HG03175 (cell line): ENCODE data around the gene CRTC3.
"Not testable (repeated sequence)": the region's sequence is repeated elsewhere in the genome, so short reads cannot be mapped to it uniquely, and the experiment has no call there.

Source experiments
- ATAC-seq: cut with Tn5 transposase; IDR thresholded peaks from one replicate; pipeline ENCODE4 v1.9.1; 2021; ENCODE audit warnings: mild to moderate bottlenecking, moderate library complexity; ENCODE audit not compliant: unreplicated experiment

CRTC3 gene

DNA sequence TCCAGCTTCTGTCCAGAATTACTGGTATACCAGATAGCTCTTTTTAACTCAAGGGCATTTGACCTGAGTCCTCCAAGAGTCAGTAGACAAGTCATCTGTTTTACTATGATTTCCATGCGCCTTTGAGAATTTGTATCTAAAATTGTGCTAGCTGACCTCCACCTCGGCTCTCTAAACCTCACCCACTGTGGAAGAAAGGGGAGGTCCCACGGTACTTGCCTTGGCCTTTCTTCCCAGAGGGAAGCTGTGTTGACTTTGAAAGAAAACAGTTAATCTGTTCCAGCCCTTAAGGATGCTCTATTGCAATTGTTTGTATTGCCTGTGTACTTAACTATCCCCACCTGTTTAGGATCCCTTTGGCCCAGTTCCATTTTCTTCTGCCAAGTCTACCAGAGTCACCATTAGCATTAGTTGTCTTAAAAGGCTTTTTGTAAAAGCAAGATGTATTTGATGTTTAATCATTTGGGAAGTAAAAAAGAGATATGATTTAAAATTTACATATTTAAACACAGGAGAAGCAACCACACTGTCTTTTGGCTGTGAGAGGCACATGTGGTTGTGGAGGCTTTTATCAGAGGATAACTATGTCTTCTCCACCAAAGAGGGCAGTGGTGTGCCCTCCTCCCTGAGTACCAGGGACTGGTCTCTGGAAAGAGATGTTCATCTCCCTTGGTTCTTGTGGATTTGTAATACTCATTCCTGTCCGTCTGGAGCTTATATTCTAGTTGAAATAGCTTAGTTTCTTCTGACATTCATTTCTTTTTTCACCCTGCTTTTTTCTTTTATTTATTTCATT, 88.8 kb downstream of the CRTC3 start:
- no peak for ATAC-seq

- no peak for ATAC-seq
Observed at GRCh38 chr15:90619468-90619867, 89.7 kb downstream of the CRTC3 start.

DNA sequence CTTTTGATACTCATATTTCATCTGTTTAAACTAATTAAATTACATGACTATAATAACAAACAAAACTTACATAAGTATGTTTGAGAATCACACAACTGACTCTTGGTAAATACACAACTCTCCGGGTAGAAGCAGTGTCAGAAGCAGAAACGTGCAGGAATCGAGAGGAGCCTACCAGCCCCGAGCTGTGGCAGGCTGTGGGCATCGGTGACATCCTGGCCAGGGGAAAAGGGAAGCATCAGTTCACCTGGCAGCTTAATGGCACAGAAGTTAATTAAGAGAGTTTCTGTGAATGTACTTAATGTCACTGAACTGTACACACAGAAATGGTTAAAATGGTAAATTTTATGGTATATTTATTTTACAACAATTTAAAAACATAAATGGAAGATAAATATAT, 90.2 kb downstream of the CRTC3 start:
- ATAC-seq: no peak

- ATAC-seq: peak; percentile 52
Observed at GRCh38 chr15:90620379-90621067, 90.8 kb downstream of the CRTC3 start.

DNA sequence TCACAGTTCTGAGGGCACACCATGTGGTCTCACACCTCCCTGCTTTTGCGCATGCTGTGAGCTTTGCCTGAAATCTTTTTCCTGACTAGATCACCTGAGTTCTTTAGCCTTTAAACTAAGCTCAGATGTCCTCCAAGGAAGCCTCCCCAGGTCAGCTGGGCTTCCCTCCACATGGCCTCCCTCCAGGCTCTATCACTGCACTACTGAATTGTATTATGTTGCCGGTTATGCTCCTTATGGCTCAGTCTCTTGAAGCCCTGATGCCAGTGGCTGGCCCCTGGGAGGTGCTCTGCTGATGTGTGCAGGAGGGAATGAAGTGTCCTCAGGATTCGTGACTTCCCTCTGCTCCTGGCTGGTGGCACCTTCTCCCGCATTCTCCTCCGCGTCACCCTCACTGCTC, 94.1 kb downstream of the CRTC3 start:
- ATAC-seq: no peak

DNA sequence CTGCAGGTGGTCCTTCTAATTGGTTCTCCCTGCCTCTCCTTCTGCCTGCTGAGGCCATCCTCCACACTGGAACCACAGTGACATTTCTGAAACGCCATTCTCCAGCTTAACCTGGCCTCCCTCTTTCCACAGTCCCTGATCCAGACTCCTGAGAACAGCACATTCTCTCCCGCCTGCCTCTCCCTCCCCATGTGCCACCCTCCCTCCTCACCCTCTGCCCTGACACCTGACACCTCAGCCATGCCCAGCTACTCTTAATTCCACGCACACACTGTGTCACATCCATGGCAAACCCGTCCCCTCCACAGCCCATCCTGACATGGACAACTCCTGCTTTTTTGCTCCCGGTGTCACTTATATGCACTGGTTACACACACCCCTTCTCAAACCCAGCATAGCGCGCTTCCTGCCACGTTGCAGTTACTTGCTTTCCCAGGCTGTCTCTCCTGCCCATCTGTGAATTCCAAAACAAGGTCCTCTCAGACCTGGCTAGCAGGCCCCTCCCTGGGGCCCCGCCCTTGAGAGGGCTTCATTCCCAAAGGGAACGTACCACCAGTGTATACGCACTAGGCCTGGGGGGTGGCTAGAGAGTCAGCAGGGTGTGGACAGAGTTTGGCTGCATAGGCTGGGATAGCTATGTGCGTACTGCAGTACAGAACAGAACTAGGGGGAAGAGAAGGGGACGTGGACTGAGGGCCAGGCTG, 94.7 kb downstream of the CRTC3 start:
- no peak for ATAC-seq

DNA sequence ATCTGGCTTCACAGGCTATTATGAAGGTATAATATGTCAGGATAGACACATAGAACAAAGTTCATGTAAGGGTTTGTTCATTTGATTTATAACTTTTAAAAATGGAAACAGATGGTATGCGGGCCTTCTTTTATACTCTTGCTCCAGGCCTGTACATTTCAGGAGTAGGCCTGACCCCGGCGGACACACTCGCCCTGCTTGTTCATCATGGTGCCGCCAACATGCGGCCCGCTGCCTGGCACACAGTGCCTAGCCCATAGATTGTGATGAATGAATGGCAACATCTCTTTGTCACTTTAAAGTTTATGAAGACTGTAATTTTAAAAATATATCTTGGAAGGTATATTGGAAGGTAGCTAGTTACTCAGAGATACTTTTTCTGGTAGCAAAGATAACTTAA, 95.3 kb downstream of the CRTC3 start:
- no peak for ATAC-seq

GRCh38 chr15:90629217-90629616, 99.5 kb downstream of the CRTC3 start:
- no peak for ATAC-seq

DNA sequence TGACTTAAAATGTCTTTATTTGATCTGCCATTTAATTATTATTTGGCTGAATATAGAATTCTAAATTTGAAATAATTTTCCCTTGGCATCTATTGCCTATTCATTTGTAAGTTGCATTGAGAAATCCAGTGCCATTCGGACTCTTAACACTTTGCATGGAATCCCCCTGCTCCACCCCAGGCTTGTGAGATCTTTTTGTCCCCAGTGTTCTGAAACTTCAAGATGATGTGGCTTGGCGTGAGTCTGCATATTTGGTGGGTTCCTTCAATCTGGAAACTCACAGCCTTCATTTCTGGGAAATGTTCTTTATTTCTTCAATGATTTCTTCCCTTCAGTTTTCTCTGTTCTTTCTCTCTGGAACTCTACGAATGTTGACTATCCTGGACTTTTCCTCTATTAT, 103.6 kb downstream of the CRTC3 start:
- no peak for ATAC-seq

GRCh38 chr15:90636993-90637392, 107.3 kb downstream of the CRTC3 start:
- ATAC-seq: not testable (repeated sequence)

DNA sequence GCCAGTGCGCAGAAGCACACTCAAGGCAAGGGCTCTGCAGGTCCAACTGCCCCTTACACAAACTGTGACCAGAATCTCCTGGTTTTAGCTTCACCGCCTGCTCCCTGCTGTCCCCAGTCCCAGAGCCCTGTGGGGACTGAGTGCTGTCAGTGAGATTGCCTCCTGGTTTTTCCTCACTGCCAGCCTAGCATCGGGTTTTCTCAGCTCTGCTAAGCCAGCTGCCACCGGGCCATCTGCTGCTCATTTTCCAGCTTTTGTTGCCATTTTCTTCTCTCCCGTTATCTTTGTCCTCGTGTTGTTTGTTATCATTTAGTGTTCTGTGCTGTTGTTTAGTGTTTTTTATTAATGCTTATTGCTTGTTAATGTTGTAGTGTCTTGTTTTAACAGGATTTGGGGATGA, 108.0 kb downstream of the CRTC3 start:
- no peak for ATAC-seq

DNA sequence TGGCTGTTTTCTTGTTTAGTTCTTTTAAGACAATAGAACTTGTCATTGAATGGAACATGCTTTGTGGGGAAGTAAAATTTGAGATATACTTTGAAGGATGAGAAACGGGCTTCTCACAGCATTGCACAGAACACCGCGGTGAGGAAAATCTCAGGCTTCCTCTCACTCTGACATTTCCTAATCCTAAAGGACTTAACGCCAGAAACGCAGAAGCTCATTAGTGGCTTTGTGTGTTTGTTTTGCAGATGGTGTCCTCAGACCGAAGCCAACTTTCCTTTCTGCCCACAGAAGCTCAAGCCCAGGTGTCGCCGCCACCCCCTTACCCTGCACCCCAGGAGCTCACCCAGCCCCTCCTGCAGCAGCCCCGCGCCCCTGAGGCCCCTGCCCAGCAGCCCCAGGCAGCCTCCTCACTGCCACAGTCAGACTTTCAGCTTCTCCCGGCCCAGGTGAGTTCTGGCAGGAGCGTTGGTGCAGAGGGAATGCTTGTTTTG, 108.5 kb downstream of the CRTC3 start:
- ATAC-seq: no peak

DNA sequence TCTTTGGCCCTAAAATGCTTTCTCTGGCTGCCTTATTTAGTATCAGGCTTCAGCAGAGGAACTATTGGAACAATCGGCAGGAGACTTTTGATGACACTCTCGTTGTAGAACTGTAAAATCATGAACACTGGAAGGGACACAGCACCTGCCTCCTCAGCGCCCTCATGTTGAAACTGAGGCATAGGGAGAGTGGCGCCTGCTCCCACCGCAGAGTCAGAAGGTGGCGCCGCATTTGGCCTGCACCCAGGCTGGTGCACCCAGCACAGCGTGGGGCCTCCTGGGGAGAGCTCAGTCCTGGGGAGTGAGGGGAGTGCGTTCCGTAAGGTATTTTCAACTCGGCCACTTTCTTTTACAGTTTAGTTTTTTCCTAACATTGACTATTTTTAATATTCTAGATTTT, 109.2 kb downstream of the CRTC3 start:
- ATAC-seq: no peak

- ATAC-seq: no peak
Observed at GRCh38 chr15:90640862-90641261, 111.1 kb downstream of the CRTC3 start.

DNA sequence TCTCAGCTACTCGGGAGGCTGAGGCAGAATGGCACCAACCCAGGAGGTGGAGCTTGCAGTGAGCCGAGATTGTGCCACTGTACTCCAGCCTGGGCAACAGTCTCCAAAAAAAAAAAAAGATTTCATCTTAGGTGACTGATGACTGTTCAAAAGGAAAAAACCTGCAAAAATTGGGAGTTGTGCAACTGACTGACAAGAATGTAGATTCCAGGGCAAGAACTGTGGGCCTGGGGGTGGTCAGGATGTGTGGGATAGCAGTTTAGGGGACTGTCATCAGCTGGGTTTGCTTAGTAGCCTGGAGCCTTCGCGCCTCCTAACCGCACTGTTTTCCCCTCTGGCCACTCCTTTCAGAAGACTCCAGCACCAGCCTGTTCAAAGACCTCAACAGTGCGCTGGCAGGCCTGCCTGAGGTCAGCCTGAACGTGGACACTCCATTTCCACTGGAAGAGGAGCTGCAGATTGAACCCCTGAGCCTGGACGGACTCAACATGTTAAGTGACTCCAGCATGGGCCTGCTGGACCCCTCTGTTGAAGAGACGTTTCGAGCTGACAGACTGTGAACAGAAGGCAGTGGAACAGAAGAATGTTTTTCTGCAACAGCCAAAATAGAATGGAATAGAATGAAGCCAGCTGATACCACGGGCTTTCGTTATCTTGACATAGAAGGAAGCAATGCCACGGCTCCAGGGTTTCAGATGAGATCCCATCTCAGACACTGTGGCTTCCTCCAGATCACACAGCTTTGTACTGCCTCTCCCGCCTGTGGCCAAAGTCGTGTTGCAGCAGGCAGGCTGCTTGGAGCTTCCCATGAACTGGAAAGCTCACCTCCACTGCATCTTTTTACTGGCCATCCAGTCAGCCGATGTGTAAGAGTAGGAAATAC, 112.1 kb downstream of the CRTC3 start:
- no peak for ATAC-seq

DNA sequence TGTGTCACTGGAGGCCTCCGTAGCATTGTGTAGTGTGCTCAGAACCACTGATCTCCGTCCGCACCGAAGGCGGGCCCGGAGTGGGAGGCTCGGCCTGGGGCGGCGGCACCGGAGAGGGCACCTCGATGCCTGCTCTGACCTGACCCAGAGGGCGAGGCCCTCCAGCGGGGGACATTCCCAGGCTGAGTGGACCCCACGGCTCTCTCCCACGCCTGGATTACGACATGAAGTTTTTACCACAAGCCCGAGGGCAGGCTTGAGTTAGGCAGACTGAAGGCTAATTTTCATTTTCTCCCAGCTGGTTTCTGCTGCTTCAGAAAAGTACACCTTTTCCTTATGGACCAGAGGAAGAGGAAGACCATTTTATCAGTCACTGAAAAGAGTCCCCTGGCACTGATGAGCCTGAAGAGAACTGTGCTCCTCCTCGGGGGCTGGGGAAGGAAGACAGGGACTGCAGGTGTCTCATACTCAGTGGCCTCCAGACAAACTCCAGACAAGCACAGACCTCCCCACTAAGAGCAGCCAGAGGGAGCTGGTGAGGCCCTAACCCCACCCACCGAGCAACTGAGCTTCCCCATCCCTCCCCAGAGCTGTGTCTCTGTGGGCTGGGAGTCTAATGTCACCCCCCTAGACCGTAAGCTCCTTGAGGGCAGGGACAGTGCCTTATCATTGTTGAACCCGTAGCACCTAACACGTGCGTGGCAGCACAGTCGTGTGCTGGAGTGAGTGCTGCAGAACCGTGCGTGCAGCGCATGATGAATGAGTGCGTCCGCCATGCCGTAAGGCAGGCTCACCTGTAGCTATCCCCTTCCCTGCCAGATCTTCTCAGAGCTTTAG, 113.0 kb downstream of the CRTC3 start:
- no peak for ATAC-seq

DNA sequence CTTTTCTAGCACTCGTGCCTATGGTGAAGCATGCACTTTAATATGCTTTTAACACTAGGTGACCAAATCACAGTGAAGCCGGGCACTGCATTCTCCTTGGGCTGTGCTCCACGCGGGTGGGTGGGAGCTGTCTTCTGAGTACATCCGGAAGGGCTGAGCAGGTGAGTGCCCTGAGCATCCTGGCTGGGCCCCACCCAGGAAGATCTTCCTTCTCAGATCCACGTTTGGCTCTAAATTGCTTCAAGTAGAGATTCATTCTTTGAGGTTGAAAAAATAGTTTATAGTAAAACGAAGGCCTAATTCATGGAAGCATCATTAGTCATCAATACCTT, 113.5 kb downstream of the CRTC3 start:
- ATAC-seq: no peak

- ATAC-seq: no peak
Observed at GRCh38 chr15:90644526-90644925, 114.8 kb downstream of the CRTC3 start.

- ATAC-seq: no peak
Observed at GRCh38 chr15:90644952-90645725, 115.4 kb downstream of the CRTC3 start.
